H9 (cell line): ENCODE measurements around the gene SKIC8. TPM values are rescaled to one million over a fixed set of nuclear protein-coding genes. Genes with fewer than 3 reads are reported as not detected.

ENCODE experiments used
- DNase-seq: peaks from one replicate; pipeline ENCODE4 v3.0.0-alpha.2; 2017
- H2AFZ ChIP-seq: one replicate; pipeline ENCODE4 v1.6.1; 2013; ENCODE audit warnings: mild to moderate bottlenecking, low read length, control low read depth, moderate library complexity
- H2AK5ac ChIP-seq: 2 replicates; pipeline ENCODE4 v1.6.1; 2013; ENCODE audit warnings: low read length, control low read depth, mixed read lengths; ENCODE audit not compliant: insufficient read length
- H2BK120ac ChIP-seq: one replicate; pipeline ENCODE4 v1.6.1; 2013; ENCODE audit warnings: low read depth, mild to moderate bottlenecking, low read length, control low read depth, inconsistent platforms; ENCODE audit not compliant: poor library complexity, severe bottlenecking
- H2BK12ac ChIP-seq: 2 replicates; pipeline ENCODE4 v1.6.1; 2013; ENCODE audit warnings: low read length, control low read depth, mixed read lengths, low read depth; ENCODE audit not compliant: insufficient read length
- H2BK15ac ChIP-seq: 2 replicates; pipeline ENCODE4 v1.6.1; 2013; ENCODE audit warnings: low read depth, low read length, control low read depth
- H2BK20ac ChIP-seq: one replicate; pipeline ENCODE4 v1.6.1; 2013; ENCODE audit warnings: low read depth, mild to moderate bottlenecking, low read length, control low read depth, inconsistent platforms; ENCODE audit not compliant: poor library complexity, severe bottlenecking
- H2BK5ac ChIP-seq: 2 replicates; pipeline ENCODE4 v1.6.1; 2013; ENCODE audit warnings: low read length, control low read depth, mixed read lengths; ENCODE audit not compliant: insufficient read length
- H3K14ac ChIP-seq: 2 replicates; pipeline ENCODE4 v1.6.1; 2013; ENCODE audit warnings: low read length, control low read depth; ENCODE audit not compliant: insufficient read depth
- H3K18ac ChIP-seq: 2 replicates; pipeline ENCODE4 v1.6.1; 2013; ENCODE audit warnings: low read depth, mild to moderate bottlenecking, mixed read lengths, low read length, control low read depth; ENCODE audit not compliant: insufficient read length
- H3K23ac ChIP-seq: 2 replicates; pipeline ENCODE4 v1.6.1; 2013; ENCODE audit warnings: low read length, control low read depth, mixed read lengths, low read depth; ENCODE audit not compliant: insufficient read length
- H3K23me2 ChIP-seq: 2 replicates; pipeline ENCODE4 v1.6.1; 2013; ENCODE audit warnings: low read depth, mild to moderate bottlenecking, mixed read lengths, low read length, control low read depth; ENCODE audit not compliant: insufficient read length, poor library complexity, severe bottlenecking
- H3K27ac ChIP-seq: 2 replicates; pipeline ENCODE4 v1.5.1; 2013; ENCODE audit warnings: low read length, control low read depth, mixed read lengths, low read depth; ENCODE audit not compliant: insufficient read length
- H3K27me3 ChIP-seq: 2 replicates; pipeline ENCODE4 v1.6.1; 2013; ENCODE audit warnings: low read length, control low read depth, inconsistent platforms; ENCODE audit not compliant: insufficient read depth
- H3K4ac ChIP-seq: 2 replicates; pipeline ENCODE4 v1.6.1; 2013; ENCODE audit warnings: low read depth, mild to moderate bottlenecking, control low read depth, inconsistent platforms, low read length, moderate library complexity
- H3K4me1 ChIP-seq: 2 replicates; pipeline ENCODE4 v1.6.1; 2013; ENCODE audit warnings: low read length, control low read depth, inconsistent platforms; ENCODE audit not compliant: insufficient read depth
- H3K4me2 ChIP-seq: 2 replicates; pipeline ENCODE4 v1.6.1; 2013; ENCODE audit warnings: low read length, control low read depth, mixed read lengths; ENCODE audit not compliant: insufficient read length, insufficient read depth
- H3K56ac ChIP-seq: 2 replicates; pipeline ENCODE4 v1.6.1; 2013; ENCODE audit warnings: low read depth, mild to moderate bottlenecking, mixed read lengths, low read length, control low read depth; ENCODE audit not compliant: insufficient read length
- H3K79me1 ChIP-seq: 2 replicates; pipeline ENCODE4 v1.6.1; 2013; ENCODE audit warnings: low read depth, mild to moderate bottlenecking, moderate library complexity, low read length, control low read depth, inconsistent platforms; ENCODE audit not compliant: insufficient read depth, poor library complexity, severe bottlenecking
- H3K79me2 ChIP-seq: 2 replicates; pipeline ENCODE4 v1.6.1; 2013; ENCODE audit warnings: low read length, control low read depth, inconsistent platforms; ENCODE audit not compliant: insufficient read depth
- H3K9ac ChIP-seq: 2 replicates; pipeline ENCODE4 v1.6.1; 2013; ENCODE audit warnings: low read length, control low read depth, mixed read lengths; ENCODE audit not compliant: insufficient read length; ENCODE audit errors: extremely low read depth
- H3K9me3 ChIP-seq: one replicate; pipeline ENCODE4 v1.6.1; 2013; ENCODE audit warnings: low read depth, low read length, inconsistent platforms; ENCODE audit not compliant: control insufficient read depth
- H3T11ph ChIP-seq: one replicate; pipeline ENCODE4 v1.6.1; 2013; ENCODE audit warnings: mild to moderate bottlenecking, low read length, control low read depth, inconsistent platforms
- H4K20me1 ChIP-seq: one replicate; pipeline ENCODE4 v1.6.1; 2013; ENCODE audit not compliant: control insufficient read depth, insufficient read length, insufficient read depth
- H4K5ac ChIP-seq: 2 replicates; pipeline ENCODE4 v1.6.1; 2013; ENCODE audit warnings: low read depth, mild to moderate bottlenecking, mixed read lengths, low read length, control low read depth; ENCODE audit not compliant: insufficient read length
- H4K8ac ChIP-seq: replicated peaks from 2 replicates; pipeline ENCODE4 v1.6.1; 2013; ENCODE audit warnings: low read length, control low read depth, mixed read lengths, low read depth; ENCODE audit not compliant: insufficient read length
- H4K91ac ChIP-seq: 2 replicates; pipeline ENCODE4 v1.6.1; 2013; ENCODE audit warnings: low read depth, mild to moderate bottlenecking, moderate library complexity, mixed read lengths, low read length, control low read depth; ENCODE audit not compliant: insufficient read length
- H3K27ac Mint-ChIP-seq, 3 experiments: 2 replicates in 2 of 3; 3 replicates in 1 of 3; pipeline ENCODE4 v1.8.0; 2020 to 2021; ENCODE audit warnings: mixed read lengths in 3 of 3, mild to moderate bottlenecking in 1 of 3, moderate library complexity in 1 of 3
- H3K27me3 Mint-ChIP-seq: 2 replicates; pipeline ENCODE4 v1.8.0; 2021; ENCODE audit warnings: low read depth, mild to moderate bottlenecking, moderate library complexity, mixed read lengths
- H3K36me3 Mint-ChIP-seq, 3 experiments: 2 replicates in 2 of 3; 3 replicates in 1 of 3; pipeline ENCODE4 v1.8.0; 2020 to 2021; ENCODE audit warnings: low read depth in 3 of 3, mixed read lengths in 3 of 3; ENCODE audit not compliant: insufficient read depth in 1 of 3
- H3K4me1 Mint-ChIP-seq, 2 experiments: 2 replicates each; pipeline ENCODE4 v1.8.0; 2020; ENCODE audit warnings: mixed read lengths in 2 of 2
- H3K4me3 Mint-ChIP-seq, 2 experiments: 2 replicates in 1 of 2; 3 replicates in 1 of 2; pipeline ENCODE4 v1.8.0; 2020 to 2021; ENCODE audit warnings: mild to moderate bottlenecking in 2 of 2, mixed read lengths in 2 of 2, moderate library complexity in 1 of 2
- H3K9me3 Mint-ChIP-seq, 2 experiments: 2 replicates in 1 of 2; 3 replicates in 1 of 2; pipeline ENCODE4 v1.8.0; 2020; ENCODE audit warnings: mild to moderate bottlenecking in 2 of 2, mixed read lengths in 2 of 2, moderate library complexity in 1 of 2
- CTCF ChIP-seq: fragments of 200-600 bp; sonication (generic); conservative IDR thresholded peaks from 3 replicates; pipeline ENCODE4 v1.8.0; 2021; ENCODE audit warnings: antibody characterized with exemption, mild to moderate bottlenecking
- WGBS: extraction: QIAGEN DNeasy Blood & Tissue Kit; methylation state at CpG from one replicate; pipeline ENCODE4 v1.1.7; 2013; ENCODE audit warnings: missing lambda C conversion rate, low lambda C conversion rate, mixed read lengths; ENCODE audit not compliant: insufficient read length; ENCODE audit errors: extremely low coverage; 5-methylcytosine and 5-hydroxymethylcytosine counted together
- total RNA-seq: library from RNA; stranded (reverse); gene quantifications from 2 replicates; pipeline ENCODE4 v1.2.1, GENCODE V29; 2021

The SKIC8 gene
- total RNA-seq, 1 experiment from 2014 or later: 45.6 TPM

DNA sequence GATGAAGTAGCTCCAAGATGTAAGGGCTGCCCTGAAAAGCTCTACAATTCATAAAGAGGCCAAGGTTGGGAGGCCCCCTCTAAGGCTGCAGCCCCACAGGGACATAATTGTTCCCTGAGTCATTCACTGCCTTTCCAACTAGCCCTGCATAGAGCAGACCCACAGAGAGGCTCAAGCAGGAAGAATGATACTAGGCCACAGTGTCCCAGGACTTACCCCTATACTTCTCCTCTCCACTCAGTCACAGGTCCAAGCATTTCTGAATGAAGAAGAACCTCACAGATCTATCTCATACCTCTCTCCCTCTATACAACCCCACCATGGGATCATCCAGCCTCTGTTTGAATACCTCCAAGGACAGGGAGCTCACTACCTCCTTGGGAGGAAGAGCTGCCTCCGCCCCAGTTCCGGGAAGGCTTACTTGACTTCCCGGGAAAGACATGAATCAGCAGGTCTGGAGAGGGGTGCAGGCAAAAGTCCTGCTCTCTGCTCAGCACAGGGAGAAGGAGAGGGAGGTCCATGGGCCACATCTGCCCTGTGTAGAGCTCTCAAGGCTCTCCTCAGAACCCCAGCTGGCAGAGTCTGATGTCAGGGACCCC lies 6.9 kb upstream of the SKIC8 start:
- Mint-ChIP-seq H3K4me3 (no peak overlapping the region), H3K4me1 (peaks cover 6 to 25% of the 10 kb centered on the region in 2 experiments), H3K36me3 (no peaks in the 10 kb centered on the region; a peak in 1 of 7 replicates), H3K9me3 (no peaks in the 10 kb centered on the region), H3K27ac (no peak overlapping the region), H3K27me3 (peaks cover 10% of the 10 kb centered on the region)
- no peak for DNase-seq
- no peak overlapping the region for H2BK15ac ChIP-seq
- no peak overlapping the region for H2BK5ac ChIP-seq
- no peak for TF ChIP-seq CTCF
- H3T11ph ChIP-seq: no peak overlapping the region
- H4K91ac ChIP-seq: no peak overlapping the region
- no peak overlapping the region for H2BK120ac ChIP-seq
- H4K5ac ChIP-seq: no peak overlapping the region
- H2BK20ac ChIP-seq: no peak overlapping the region
- H3K18ac ChIP-seq: no peak overlapping the region
- no peaks in the 10 kb centered on the region for H3K9me3 ChIP-seq
- no peaks in the 10 kb centered on the region for H4K20me1 ChIP-seq
- H3K4ac ChIP-seq: no peak overlapping the region
- H3K27me3 ChIP-seq: no peaks in the 10 kb centered on the region
- no CpG with 5 or more reads among the region's 3 CpGs for WGBS
- H3K9ac ChIP-seq: no peak overlapping the region
- H2BK12ac ChIP-seq: no peak overlapping the region
- H4K8ac ChIP-seq: no peak overlapping the region
- no peaks in the 10 kb centered on the region for H3K23me2 ChIP-seq
- no peak overlapping the region for H3K23ac ChIP-seq
- H3K79me1 ChIP-seq: no peaks in the 10 kb centered on the region
- no peak overlapping the region for H2AK5ac ChIP-seq
- H2AFZ ChIP-seq: no peak overlapping the region
- H3K79me2 ChIP-seq: no peaks in the 10 kb centered on the region
- H3K56ac ChIP-seq: no peak overlapping the region
- H3K27ac ChIP-seq: no peak overlapping the region
- no peak overlapping the region for H3K4me2 ChIP-seq
- H3K4me1 ChIP-seq: no peaks in the 10 kb centered on the region
- H3K14ac ChIP-seq: no peak overlapping the region
